ENCODE data around the gene SACS.

DNA sequence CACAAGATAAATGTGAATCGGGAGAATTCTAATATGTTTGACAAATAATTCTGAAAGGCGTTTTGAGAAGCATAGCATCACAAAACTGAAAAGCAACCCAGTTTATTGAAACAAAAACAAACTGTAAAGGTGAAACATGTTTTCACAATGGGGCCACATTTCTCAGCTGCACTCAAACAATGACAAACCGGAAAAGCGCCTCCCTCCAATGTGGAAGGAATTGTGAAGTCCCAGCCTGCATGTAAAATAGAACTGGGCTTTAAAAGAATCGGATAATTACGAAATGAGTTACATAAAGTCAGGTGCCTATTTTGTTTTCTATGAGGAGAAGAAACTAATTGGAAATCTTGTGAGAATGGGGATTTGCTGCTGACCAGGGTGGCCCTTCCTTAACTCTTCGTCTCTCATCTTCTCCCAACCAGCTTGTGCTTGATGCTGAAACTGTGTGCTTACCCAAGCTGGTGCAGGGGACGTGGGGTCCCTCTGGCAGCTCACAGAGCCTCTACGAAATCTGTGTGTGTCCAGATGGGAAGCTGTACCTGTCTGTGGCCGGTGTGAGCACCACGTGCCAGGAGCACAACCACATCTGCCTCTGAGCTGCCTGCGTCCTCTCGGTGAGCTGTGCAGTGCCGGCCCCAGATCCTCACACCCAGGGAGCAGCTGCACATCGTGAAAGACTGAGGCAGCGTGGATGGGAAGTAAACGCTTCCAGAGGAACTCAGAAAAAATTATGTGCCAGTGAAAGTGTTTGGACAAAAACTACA lies 109.4 kb downstream of the SACS start:
- no peak for TF ChIP-seq CTCF (IDR thresholded peaks at IDR 0.05)
- TF ChIP-seq REST (IDR thresholded peaks at IDR 0.05; ENCODE audit: insufficient read depth in 1 of 2, low read depth in 2 of 2, low read length in 1 of 2) = no peak
- TF ChIP-seq POLR2AphosphoS5 (IDR thresholded peaks at IDR 0.05; ENCODE audit: low read depth, low read length) = no peak

Data from Panc1 (cell line).